Measurements from ENCODE around the gene LRFN5.
A peak's percentile ranks its signal among the peaks of the same experiment; 100 is the strongest.

The LRFN5 gene

GRCh38 chr14:41623736-41624135, 17.1 kb downstream of the LRFN5 start:
- H3K27ac ChIP-seq, result no peak overlapping the region
- H3K27me3 ChIP-seq (replicated peaks), result no peaks in the 10 kb centered on the region
- no peak for DNase-seq
- in situ Hi-C loops (cut with HindIII; ENCODE audit: low pct_ligation_motif_present, low sequenced_read_pairs), result no loop called here
- TF ChIP-seq CTCF (IDR thresholded peaks at IDR 0.05; ENCODE audit: low read depth, low read length, missing control alignments), result no peak
- no peaks in the 10 kb centered on the region for H3K36me3 ChIP-seq (replicated peaks)
- H3K4me3 ChIP-seq (ENCODE audit: low read depth, low read length), result no peak overlapping the region

GRCh38 chr14:41629876-41630275, 23.2 kb downstream of the LRFN5 start:
- Histone ChIP-seq H3K36me3 (replicated peaks) (no peaks in the 10 kb centered on the region), H3K4me3 (ENCODE audit: low read depth, low read length) (no peak overlapping the region), H3K27ac (no peak overlapping the region), H3K27me3 (replicated peaks) (no peaks in the 10 kb centered on the region)
- DNase-seq, result no peak
- in situ Hi-C loops (cut with HindIII; ENCODE audit: low pct_ligation_motif_present, low sequenced_read_pairs), result no loop called here
- TF ChIP-seq CTCF (IDR thresholded peaks at IDR 0.05; ENCODE audit: low read depth, low read length, missing control alignments), result no peak

- H3K36me3 ChIP-seq (replicated peaks), result no peaks in the 10 kb centered on the region
- no peak overlapping the region for H3K4me3 ChIP-seq (ENCODE audit: low read depth, low read length)
- H3K27me3 ChIP-seq (replicated peaks), result no peaks in the 10 kb centered on the region
- in situ Hi-C loops (cut with HindIII; ENCODE audit: low pct_ligation_motif_present, low sequenced_read_pairs), result no loop called here
- no peak for DNase-seq
- TF ChIP-seq CTCF (IDR thresholded peaks at IDR 0.05; ENCODE audit: low read depth, low read length, missing control alignments), result no peak
- no peak overlapping the region for H3K27ac ChIP-seq
These were observed 27.6 kb downstream of the LRFN5 start for GRCh38 chr14:41634286-41634685.

- peak; percentile 16 for TF ChIP-seq CTCF (IDR thresholded peaks at IDR 0.05; ENCODE audit: low read depth, low read length, missing control alignments)
- no peak for DNase-seq
- in situ Hi-C loops (cut with HindIII; ENCODE audit: low pct_ligation_motif_present, low sequenced_read_pairs), result no loop called here
- no peak overlapping the region for H3K4me3 ChIP-seq (ENCODE audit: low read depth, low read length)
- no peaks in the 10 kb centered on the region for H3K36me3 ChIP-seq (replicated peaks)
- H3K27ac ChIP-seq, result no peak overlapping the region
- H3K27me3 ChIP-seq (replicated peaks), result no peaks in the 10 kb centered on the region
These were observed 30.1 kb downstream of the LRFN5 start for GRCh38 chr14:41636492-41637392.

- TF ChIP-seq CTCF (IDR thresholded peaks at IDR 0.05; ENCODE audit: low read depth, low read length, missing control alignments), result no peak
- no peak overlapping the region for H3K4me3 ChIP-seq (ENCODE audit: low read depth, low read length)
- no peaks in the 10 kb centered on the region for H3K36me3 ChIP-seq (replicated peaks)
- H3K27ac ChIP-seq, result no peak overlapping the region
- no peaks in the 10 kb centered on the region for H3K27me3 ChIP-seq (replicated peaks)
- in situ Hi-C loops (cut with HindIII; ENCODE audit: low pct_ligation_motif_present, low sequenced_read_pairs), result no loop called here
- DNase-seq, result no peak
These were observed 35.0 kb downstream of the LRFN5 start for GRCh38 chr14:41641690-41642089.
